Fibroblast of the aortic adventitia (primary cell): Measurements from ENCODE around the gene SLC25A44. TPM values are rescaled to one million over a fixed set of nuclear protein-coding genes. Genes with fewer than 3 reads are reported as not detected.
"Not testable (repeated sequence)": the region's sequence is repeated elsewhere in the genome, so short reads cannot be mapped to it uniquely, and the experiment has no call there.

ENCODE experiments used
- DNase-seq: peaks from one replicate; pipeline ENCODE4 v3.0.0-alpha.2; 2010; ENCODE audit warnings: low read depth
- H3K4me3 ChIP-seq: 2 replicates; pipeline ENCODE4 v1.5.1; 2011; ENCODE audit warnings: low read depth, mild to moderate bottlenecking, control low read depth, low read length, moderate library complexity
- CTCF ChIP-seq: IDR thresholded peaks from 2 replicates; pipeline ENCODE4 v1.5.1; 2011; ENCODE audit warnings: mild to moderate bottlenecking, low read length, control low read depth, inconsistent platforms; ENCODE audit not compliant: insufficient read depth
- total RNA-seq: library from RNA; depleted of rRNA; stranded (reverse); fragments of >200 nt; gene quantifications from 2 replicates; pipeline ENCODE4 v1.2.3, GENCODE V29; 2012; ENCODE audit warnings: low replicate concordance

The SLC25A44 gene
- total RNA-seq, 1 donor, result 14.5 TPM

- no peak for TF ChIP-seq CTCF
- DNase-seq, result no peak
- H3K4me3 ChIP-seq, result no peak overlapping the region
These were observed 17.3 kb downstream of the SLC25A44 start for GRCh38 chr1:156211243-156211642.

GRCh38 chr1:156212130-156212529 is 18.2 kb downstream of the SLC25A44 start:
- no peak overlapping the region for H3K4me3 ChIP-seq
- TF ChIP-seq CTCF, result no peak
- no peak for DNase-seq

GRCh38 chr1:156212833-156213643 is 19.1 kb downstream of the SLC25A44 start, which contains the start of gene PMF1:
Gene PMF1 (plus strand): TSS chr1:156213007. CDS start chr1:156213016, 9 bp downstream.
- no peak for TF ChIP-seq CTCF
- peak; percentile 94 for DNase-seq
- peak within 1 kb of the TSS; percentile 97 for H3K4me3 ChIP-seq

- TF ChIP-seq CTCF, result no peak
- H3K4me3 ChIP-seq, result peak overlapping the region; percentile 97
- no peak for DNase-seq
These were observed 19.7 kb downstream of the SLC25A44 start for GRCh38 chr1:156213644-156213966.

- peak overlapping the region; percentile 97 for H3K4me3 ChIP-seq
- no peak for TF ChIP-seq CTCF
- peak; percentile 32 for DNase-seq
These were observed 20.3 kb downstream of the SLC25A44 start for GRCh38 chr1:156214024-156214748.

- not testable (repeated sequence) for H3K4me3 ChIP-seq, DNase-seq
These were observed 22.6 kb downstream of the SLC25A44 start for GRCh38 chr1:156216361-156217086.

GRCh38 chr1:156217871-156218270 is 24.0 kb downstream of the SLC25A44 start:
- TF ChIP-seq CTCF, result no peak
- no peak overlapping the region for H3K4me3 ChIP-seq
- DNase-seq, result peak; percentile 81
